Measurements from ENCODE around the gene B3GNT2. TPM values are rescaled to one million over a fixed set of nuclear protein-coding genes. Genes with fewer than 3 reads are reported as not detected.

Gene B3GNT2
- total RNA-seq, 6 experiments from 2014 or later, result 9.1 to 11.0 (median 9.9) TPM

DNA sequence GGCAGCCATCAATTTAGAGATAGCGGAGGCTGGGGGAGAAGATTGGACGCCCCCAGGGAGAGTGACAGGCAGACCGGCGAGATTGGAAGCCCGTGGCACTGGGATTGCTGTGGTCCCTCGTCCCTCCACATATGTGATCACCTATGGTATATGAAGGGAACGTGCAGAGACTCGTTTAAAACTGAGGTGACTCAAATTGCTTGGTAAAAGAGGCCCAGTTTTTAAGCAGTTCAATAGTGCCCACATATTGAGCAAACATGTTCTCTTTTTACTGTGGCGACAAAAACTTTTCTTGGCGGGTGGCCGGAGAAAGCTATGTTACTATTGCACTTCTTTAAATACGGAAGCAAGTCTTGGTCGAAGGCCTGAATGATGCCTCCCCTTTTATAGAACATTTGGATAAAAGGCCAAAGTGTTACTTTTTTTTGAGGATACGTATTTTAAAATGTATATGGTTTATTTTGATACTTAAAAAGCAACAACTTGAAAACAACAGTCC is 9.1 kb downstream of the B3GNT2 start:
- TF ChIP-seq, protein P1, sequence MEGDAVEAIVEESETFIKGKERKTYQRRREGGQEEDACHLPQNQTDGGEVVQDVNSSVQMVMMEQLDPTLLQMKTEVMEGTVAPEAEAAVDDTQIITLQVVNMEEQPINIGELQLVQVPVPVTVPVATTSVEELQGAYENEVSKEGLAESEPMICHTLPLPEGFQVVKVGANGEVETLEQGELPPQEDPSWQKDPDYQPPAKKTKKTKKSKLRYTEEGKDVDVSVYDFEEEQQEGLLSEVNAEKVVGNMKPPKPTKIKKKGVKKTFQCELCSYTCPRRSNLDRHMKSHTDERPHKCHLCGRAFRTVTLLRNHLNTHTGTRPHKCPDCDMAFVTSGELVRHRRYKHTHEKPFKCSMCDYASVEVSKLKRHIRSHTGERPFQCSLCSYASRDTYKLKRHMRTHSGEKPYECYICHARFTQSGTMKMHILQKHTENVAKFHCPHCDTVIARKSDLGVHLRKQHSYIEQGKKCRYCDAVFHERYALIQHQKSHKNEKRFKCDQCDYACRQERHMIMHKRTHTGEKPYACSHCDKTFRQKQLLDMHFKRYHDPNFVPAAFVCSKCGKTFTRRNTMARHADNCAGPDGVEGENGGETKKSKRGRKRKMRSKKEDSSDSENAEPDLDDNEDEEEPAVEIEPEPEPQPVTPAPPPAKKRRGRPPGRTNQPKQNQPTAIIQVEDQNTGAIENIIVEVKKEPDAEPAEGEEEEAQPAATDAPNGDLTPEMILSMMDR (IDR thresholded peaks at IDR 0.05), result no peak
- Histone ChIP-seq H3K36me3 (no peaks in the 10 kb centered on the region), H3K9me3 (no peaks in the 10 kb centered on the region), H3K4me1 (peaks cover 0 to 31% (median 11%) of the 10 kb centered on the region in 4 donors), H3K4me3 (no peak overlapping the region), H3K27ac (no peak overlapping the region), H3K27me3 (no peaks in the 10 kb centered on the region)
- no peak for DNase-seq
- no peak for ATAC-seq
- intact Hi-C loops (cut with DNase I), result no loop called here
- 86% methylated on average over 14 of the region's 14 CpGs for WGBS (ENCODE audit: insufficient coverage, low coverage, low lambda C conversion rate, missing lambda C conversion rate)

DNA sequence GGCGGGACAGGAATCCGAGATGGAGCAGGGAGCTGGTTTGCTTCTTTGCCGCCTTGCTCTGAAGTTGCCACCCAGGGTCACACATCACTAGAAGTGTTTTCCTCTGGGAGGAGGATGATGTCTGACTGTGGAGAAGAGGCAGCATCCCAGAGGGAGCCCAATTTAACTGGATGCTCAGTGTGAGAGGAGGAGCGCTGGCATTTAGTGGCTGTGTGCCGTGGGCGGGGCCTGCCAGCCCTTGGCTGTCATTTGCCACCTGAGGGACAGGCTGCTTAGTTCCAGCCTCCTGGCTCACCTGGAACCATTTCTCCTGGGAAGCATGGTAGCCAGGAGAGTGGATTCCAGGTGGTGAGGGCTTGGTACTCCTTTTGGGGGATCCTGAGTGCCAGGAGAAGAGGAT is 9.6 kb downstream of the B3GNT2 start:
- intact Hi-C loops (cut with DNase I), result no loop called here
- Histone ChIP-seq H3K4me3 (no peak overlapping the region), H3K9me3 (no peaks in the 10 kb centered on the region), H3K27me3 (no peaks in the 10 kb centered on the region), H3K36me3 (no peaks in the 10 kb centered on the region), H3K27ac (no peak overlapping the region), H3K4me1 (peaks cover 0 to 26% (median 12%) of the 10 kb centered on the region in 4 donors)
- TF ChIP-seq POLR2A (IDR thresholded peaks at IDR 0.05), result no peak
- TF ChIP-seq, protein P1 (IDR thresholded peaks at IDR 0.05), result no peak
- WGBS (ENCODE audit: insufficient coverage, low coverage, low lambda C conversion rate, missing lambda C conversion rate), result 96% methylated on average over 3 of the region's 6 CpGs
- no peak for ATAC-seq
- DNase-seq, result no peak

DNA sequence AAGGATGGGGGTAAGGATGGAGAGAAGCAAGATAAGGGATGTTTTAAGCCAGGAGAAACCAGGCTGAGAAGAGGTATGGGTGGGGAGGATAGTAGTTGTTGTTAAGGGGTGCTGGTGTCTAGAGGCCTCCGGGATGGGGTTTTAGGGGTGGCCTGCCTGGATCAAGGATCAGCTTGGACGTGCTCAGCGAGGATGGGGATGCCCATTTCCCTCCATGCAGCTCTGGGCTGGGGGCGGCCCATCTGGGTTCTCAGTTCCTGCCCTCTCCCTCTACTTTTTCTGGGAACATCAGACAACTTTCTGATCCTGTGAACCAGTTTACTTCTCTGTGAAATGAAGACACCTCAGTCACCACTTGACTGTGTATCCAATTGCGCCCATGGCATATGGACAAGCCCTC is 10.1 kb downstream of the B3GNT2 start:
- no peak for DNase-seq
- no peak for TF ChIP-seq POLR2A (IDR thresholded peaks at IDR 0.05)
- Histone ChIP-seq H3K4me3 (no peak overlapping the region), H3K27ac (no peak overlapping the region), H3K9me3 (no peaks in the 10 kb centered on the region), H3K36me3 (no peaks in the 10 kb centered on the region), H3K27me3 (no peaks in the 10 kb centered on the region), H3K4me1 (peaks cover 0 to 24% (median 11%) of the 10 kb centered on the region in 4 donors)
- intact Hi-C loops (cut with DNase I), result no loop called here
- no CpG with 5 or more reads among the region's 5 CpGs for WGBS (ENCODE audit: insufficient coverage, low coverage, low lambda C conversion rate, missing lambda C conversion rate)
- no peak for ATAC-seq

DNA sequence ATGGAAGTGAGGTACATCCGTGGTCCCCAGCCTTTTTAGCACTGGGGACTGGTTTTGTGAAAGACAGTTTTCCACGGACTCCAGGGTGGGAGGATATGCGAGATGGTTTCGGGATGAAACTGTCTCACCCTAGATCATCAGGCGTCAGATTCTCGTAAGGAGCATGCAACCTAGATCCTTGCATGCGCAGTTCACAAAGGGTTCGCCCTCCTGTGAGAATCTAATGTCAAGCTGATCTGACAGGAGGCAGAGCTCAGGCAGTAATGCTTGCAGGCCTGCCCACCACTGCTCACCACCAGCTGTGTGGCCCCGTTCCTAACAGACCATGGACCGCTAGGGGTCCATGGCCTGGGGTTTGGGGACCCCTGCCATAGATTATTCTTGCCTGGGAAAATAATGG is 11.6 kb downstream of the B3GNT2 start:
- H3K27ac ChIP-seq, result no peak overlapping the region
- intact Hi-C loops (cut with DNase I), result no loop called here
- no peaks in the 10 kb centered on the region for H3K36me3 ChIP-seq
- no peak for DNase-seq
- no peaks in the 10 kb centered on the region for H3K9me3 ChIP-seq
- no peak overlapping the region for H3K4me3 ChIP-seq
- WGBS (ENCODE audit: insufficient coverage, low coverage, low lambda C conversion rate, missing lambda C conversion rate), result 96% methylated on average over 7 of the region's 10 CpGs
- peaks cover 0 to 14% (median 3%) of the 10 kb centered on the region in 4 donors for H3K4me1 ChIP-seq
- ATAC-seq, result no peak
- TF ChIP-seq, protein P1 (IDR thresholded peaks at IDR 0.05), result no peak
- TF ChIP-seq POLR2A (IDR thresholded peaks at IDR 0.05), result no peak
- no peaks in the 10 kb centered on the region for H3K27me3 ChIP-seq

DNA sequence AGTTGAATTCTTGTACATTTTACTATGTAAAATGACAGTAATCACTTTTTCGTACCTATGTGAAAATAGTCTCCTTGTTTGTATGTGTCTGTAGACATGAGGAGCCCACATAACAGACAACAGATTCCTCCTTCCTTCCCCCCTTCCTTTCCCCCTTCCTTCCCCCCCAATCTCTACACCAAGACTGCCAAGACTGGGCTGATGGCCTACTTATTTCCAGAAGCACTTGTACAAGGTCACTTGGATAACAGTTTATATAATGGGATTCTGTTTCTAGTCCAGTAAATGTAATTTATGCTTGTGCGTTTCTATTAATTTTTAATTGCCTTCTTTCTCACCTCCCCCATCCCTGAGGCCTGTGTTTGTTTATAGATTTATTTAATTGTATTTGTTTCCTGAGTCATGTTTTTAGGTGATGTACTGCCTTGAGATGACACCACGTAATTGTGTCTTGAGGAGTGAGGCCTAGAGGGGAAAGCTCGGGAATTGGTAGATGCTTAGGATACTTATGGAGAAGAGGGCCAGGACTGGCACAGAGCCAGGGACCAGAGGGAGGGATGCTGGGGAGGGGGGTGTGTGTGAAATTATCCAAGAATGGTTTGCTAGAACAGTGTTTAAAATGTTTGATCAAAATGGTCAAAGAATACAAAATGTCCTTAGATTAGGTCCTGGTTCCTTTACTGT is 12.3 kb downstream of the B3GNT2 start:
- Histone ChIP-seq H3K4me1 (peaks cover 0 to 14% (median 2%) of the 10 kb centered on the region in 4 donors), H3K27me3 (no peaks in the 10 kb centered on the region), H3K27ac (no peak overlapping the region), H3K4me3 (no peak overlapping the region), H3K9me3 (no peaks in the 10 kb centered on the region), H3K36me3 (no peaks in the 10 kb centered on the region)
- DNase-seq (no peak), ATAC-seq (no peak)
- WGBS (ENCODE audit: insufficient coverage, low coverage, low lambda C conversion rate, missing lambda C conversion rate), result 68% methylated on average over 4 of the region's 4 CpGs
- intact Hi-C loops (cut with DNase I), result no loop called here
- TF ChIP-seq POLR2A (IDR thresholded peaks at IDR 0.05), result no peak
- TF ChIP-seq, protein P1 (IDR thresholded peaks at IDR 0.05), result no peak
